HG03103 (cell line): ENCODE results near the gene PIGU.
"Not testable (repeated sequence)": the region's sequence is repeated elsewhere in the genome, so short reads cannot be mapped to it uniquely, and the experiment has no call there.

Source experiments
- ATAC-seq: cut with Tn5 transposase; IDR thresholded peaks from one replicate; pipeline ENCODE4 v1.9.1; 2021; ENCODE audit warnings: low read depth; ENCODE audit not compliant: unreplicated experiment

PIGU gene

GRCh38 chr20:34626992-34627391 is 49.9 kb downstream of the PIGU start:
- ATAC-seq: no peak

GRCh38 chr20:34624629-34625028 is 52.3 kb downstream of the PIGU start:
- no peak for ATAC-seq

GRCh38 chr20:34622821-34623451 is 54.0 kb downstream of the PIGU start:
- ATAC-seq: no peak

- no peak for ATAC-seq
Measured at GRCh38 chr20:34621383-34622367, 55.2 kb downstream of the PIGU start.

GRCh38 chr20:34621036-34621343 is 55.9 kb downstream of the PIGU start:
- no peak for ATAC-seq

- ATAC-seq: no peak
Measured at GRCh38 chr20:34618676-34619075, 58.2 kb downstream of the PIGU start.

- not testable (repeated sequence) for ATAC-seq
Measured at GRCh38 chr20:34616913-34617312, 60.0 kb downstream of the PIGU start.

- ATAC-seq: no peak
Measured at GRCh38 chr20:34615477-34615876, 61.4 kb downstream of the PIGU start.

GRCh38 chr20:34611976-34612375 is 64.9 kb downstream of the PIGU start:
- not testable (repeated sequence) for ATAC-seq

GRCh38 chr20:34607066-34607465 is 69.8 kb downstream of the PIGU start:
- no peak for ATAC-seq

GRCh38 chr20:34604980-34605788 is 71.7 kb downstream of the PIGU start:
- no peak for ATAC-seq

GRCh38 chr20:34600892-34601653 is 75.8 kb downstream of the PIGU start:
- ATAC-seq: no peak

GRCh38 chr20:34595377-34596184 is 81.3 kb downstream of the PIGU start:
- no peak for ATAC-seq

GRCh38 chr20:34586488-34587163 is 90.3 kb downstream of the PIGU start:
- ATAC-seq: no peak

- ATAC-seq: no peak
Measured at GRCh38 chr20:34585019-34585418, 91.9 kb downstream of the PIGU start.

- no peak for ATAC-seq
Measured at GRCh38 chr20:34583544-34583943, 93.3 kb downstream of the PIGU start.

- no peak for ATAC-seq
Measured at GRCh38 chr20:34582911-34583310, 94.0 kb downstream of the PIGU start.

GRCh38 chr20:34582221-34582620 is 94.7 kb downstream of the PIGU start:
- ATAC-seq: no peak
